GM19025 (cell line): ENCODE results near the gene CCN5.

ENCODE experiments used
- ATAC-seq: cut with Tn5 transposase; IDR thresholded peaks from one replicate; pipeline ENCODE4 v1.9.1; 2021; ENCODE audit warnings: mild to moderate bottlenecking, low read depth, moderate library complexity; ENCODE audit not compliant: unreplicated experiment

Gene CCN5

GRCh38 chr20:44733341-44734069 is 18.3 kb downstream of the CCN5 start:
- no peak for ATAC-seq

DNA sequence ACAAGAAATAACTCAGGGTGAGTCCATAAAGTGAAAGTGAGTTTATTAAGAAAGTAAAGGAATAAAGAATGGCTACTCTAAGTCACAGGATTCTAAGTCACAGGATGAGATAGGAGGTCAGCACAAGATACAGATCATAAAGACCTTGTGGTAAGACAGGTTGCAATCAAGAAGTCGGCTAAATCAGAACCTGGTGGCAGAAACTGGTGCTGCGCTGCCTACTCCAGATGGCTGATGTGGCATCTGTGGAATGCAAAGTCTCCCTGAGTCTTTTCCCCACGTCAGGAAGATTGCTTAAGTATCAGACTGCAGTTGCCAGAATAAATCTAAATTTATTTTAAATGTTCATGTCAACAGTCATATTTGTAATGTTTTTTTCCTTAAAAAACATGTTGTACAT is 19.8 kb downstream of the CCN5 start:
- no peak for ATAC-seq

- ATAC-seq = no peak
Measured at GRCh38 chr20:44735816-44736169, 20.6 kb downstream of the CCN5 start.

DNA sequence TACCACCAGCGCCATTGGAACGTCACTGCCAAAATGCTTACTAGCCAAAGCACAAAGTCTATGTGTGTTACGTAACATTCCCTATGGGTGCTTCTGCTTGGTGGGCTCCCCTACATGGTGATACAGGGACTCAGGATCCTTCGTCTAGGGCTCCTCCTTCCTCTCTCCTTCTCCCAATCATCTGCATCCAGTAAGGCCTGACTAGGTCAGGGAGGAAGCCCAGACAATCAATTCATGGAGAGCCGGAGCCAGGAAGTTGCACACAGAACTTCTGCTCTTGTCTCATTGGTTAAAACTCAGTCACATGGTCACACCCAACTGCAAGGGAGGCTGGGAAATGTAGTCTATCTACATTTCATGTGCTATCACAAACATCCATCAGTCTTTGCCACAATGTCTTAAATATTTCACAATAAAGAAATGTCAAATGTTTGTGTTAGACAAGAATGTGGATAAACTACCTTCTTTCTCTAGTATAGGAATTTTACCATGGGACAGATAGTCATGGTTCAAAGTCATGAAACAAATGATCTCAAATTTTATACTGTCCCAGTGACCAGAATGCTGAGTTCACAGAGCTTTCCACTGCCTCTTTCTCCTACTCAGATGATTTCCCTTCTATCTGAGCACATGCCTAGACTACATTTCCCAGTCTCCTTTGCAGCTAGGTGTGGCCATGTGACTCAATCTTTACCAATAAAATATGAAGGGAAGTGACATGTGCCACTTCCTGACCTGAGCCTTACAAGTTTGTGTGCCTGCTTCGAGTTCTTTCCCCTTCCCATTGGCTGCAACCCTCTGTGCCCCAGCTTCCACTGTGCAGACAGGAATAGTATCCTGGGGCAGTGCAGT is 21.2 kb downstream of the CCN5 start:
- no peak for ATAC-seq

DNA sequence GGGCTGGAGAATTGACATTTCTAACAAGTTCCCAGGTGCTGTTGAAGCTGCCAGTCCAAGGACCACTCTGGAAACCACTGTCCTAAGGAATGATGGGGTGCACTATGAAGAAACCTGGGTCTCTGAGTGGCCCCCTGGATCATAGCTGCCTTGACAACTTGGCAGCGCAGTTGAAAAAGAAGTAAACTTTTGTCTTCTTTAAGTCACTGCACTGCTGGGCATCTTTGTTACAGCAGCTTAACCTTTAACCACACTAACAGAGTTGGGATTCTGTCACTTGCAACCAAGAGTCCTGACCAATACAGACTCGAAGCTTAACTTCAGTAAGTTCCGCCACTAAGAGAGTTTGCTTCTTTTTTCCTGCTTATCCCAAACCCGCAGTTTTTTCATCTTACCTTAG is 21.9 kb downstream of the CCN5 start:
- ATAC-seq = no peak

- ATAC-seq = no peak
Measured at GRCh38 chr20:44738813-44739477, 23.8 kb downstream of the CCN5 start.

- no peak for ATAC-seq
Measured at GRCh38 chr20:44739942-44740341, 24.8 kb downstream of the CCN5 start.

DNA sequence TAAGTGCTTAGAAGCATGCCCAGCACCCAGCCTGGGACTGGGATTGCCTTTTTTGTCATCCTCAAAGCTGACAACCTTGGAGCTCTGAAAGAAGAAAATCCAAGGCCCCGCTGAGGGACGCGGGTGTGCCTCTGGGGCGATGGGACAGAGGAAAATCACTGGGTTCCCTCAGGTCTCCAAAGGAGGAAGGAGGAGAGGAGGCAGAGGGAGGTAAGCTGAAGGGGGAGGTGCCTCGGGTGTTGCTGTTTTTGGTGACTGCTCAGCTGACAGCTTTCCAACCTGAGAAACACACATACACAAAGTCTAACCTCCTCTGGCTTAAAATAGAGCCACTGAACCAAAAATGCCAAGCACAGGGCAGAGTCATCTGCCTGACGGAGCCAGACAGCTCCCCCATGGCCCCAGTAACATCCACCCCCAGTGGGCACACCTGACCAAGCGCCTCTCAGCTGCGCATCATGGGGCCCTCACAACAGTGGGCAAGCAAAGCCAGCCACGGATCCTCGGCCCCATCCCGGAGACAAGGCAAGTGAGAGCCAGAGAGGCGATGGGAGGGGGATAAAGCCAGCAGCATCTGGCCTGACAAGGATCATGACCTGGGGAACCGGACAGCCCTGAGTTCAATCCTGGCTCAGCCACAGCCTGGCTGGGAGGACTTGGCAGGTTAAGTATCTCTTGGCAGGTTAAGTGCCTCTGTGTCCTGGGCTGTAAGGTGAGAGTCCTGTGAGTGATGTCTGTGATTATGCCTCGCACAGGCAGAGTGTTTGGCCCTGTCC is 27.3 kb downstream of the CCN5 start:
- no peak for ATAC-seq

GRCh38 chr20:44743080-44743701 is 28.0 kb downstream of the CCN5 start:
- ATAC-seq = no peak

DNA sequence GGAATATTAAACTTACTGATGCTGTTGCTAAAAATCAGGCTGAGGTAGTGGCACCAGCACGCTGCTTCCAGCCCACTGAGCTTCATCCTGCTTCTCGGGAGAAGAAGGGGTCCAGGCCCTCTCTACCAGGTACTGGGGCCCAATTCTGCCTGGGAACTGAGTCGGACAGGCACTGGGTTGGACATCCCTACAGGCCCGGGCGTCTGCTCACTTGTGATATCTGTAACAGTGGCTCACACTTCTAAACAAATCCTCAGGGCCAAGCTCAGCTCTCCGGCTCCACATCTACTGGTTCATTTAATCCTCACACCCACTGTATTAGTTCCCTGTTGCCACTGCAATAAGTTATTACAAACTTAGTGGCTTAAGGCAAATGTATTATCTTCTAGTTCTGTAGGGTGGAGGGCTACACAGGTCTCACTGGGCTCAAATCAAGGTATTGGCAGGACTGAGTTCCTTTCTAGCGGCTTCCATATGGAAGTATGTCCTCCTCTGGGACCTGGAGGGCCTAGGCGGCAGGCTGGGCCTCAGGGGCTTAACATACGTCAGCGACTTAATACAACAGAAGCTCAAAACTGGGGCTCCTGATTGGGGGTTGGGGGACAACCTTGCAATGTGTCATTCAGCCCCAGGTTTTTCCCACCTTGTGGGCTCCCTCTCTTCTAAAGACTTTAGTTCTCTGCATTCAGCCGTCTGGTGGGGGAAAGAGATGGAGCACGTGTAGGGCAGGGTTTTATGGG is 28.9 kb downstream of the CCN5 start:
- no peak for ATAC-seq

DNA sequence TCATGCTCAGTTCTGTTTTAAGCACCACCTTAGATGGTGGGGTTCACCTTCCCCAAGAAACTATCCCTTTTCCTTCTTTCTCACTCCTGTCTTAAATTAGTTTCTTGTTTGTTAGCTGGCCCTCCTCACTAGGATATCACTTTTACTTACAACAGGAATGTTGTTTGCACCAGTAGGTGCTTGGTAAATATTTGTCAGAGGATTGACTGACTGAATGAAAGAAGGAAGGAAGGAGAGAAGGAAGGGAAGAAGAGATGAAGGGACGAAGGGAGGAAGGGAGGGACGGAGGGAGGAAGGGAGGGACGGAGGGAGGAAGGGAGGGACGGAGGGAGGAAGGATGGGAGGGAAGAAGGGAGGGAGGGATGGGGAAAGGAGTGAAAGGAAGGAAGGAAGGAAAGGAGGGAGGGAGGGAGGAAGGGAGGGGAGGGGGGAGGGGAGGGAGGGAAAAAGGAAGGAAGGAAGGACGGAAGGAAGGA is 30.0 kb downstream of the CCN5 start:
- ATAC-seq = no peak

GRCh38 chr20:44745598-44746366 is 30.6 kb downstream of the CCN5 start, which contains the start of gene KCNK15:
KCNK15 (plus strand) TSS chr20:44745865; CDS start chr20:44745911, 46 bp downstream.
- ATAC-seq = no peak

GRCh38 chr20:44746367-44747165 is 31.4 kb downstream of the CCN5 start:
- no peak for ATAC-seq

DNA sequence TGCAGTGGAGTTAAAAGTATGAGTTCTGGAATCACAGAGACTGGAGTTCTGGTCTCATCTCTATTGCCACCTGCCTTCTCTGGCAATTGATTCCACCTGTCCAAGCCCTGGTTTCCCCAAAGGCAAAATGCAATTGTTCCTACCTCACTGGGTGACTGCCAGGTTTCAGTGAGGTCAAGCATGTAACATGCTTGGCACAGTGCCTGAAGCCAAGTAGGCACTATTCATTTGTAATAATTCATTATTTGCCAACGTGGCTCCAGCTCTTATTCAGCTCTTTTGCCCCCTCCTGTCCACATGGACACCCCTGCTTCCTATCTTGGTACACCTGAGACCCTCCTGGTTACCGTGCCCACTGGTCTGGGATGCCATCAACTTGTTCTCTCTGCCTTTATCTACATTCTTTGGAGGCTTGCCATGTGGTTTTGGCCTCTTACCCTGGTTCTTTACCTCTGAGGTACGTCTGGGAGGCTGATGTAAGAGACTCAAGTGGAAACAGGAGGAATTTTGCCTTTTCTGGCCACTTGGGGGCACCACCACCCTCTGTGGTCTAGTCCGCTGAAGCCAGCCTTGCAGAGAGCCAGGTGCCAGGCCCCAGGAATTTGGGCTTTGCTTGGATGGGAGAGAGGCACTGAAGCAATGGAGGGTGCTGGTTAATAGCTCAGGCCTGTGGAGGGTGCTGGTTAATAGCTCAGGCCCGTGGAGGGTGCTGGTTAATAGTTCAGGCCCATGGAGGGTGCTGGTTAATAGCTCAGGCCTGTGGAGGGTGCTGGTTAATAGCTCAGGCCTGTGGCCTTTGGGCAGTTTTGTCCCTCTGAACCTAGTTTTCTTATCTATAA is 32.2 kb downstream of the CCN5 start:
- no peak for ATAC-seq

DNA sequence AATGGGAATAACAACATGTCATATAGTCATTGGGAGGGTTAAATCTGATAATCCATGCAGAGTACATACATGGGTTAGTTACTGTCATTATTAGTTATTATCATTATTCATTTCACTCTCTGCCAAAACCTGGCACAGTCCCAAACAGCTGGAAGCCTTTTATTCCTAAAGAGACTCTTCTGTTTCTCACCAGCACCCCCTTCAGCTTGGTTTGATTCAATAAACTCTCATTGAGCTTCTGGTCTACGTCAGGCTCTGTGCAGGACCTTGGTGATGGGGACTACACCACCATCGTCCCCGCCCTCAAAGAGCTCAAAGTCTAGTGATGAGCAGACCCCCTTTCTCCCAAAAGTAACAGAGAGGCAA is 32.8 kb downstream of the CCN5 start:
- ATAC-seq = no peak

GRCh38 chr20:44750081-44750805 is 35.1 kb downstream of the CCN5 start:
- no peak for ATAC-seq
